ENCODE results near the gene SHPK.

DNA sequence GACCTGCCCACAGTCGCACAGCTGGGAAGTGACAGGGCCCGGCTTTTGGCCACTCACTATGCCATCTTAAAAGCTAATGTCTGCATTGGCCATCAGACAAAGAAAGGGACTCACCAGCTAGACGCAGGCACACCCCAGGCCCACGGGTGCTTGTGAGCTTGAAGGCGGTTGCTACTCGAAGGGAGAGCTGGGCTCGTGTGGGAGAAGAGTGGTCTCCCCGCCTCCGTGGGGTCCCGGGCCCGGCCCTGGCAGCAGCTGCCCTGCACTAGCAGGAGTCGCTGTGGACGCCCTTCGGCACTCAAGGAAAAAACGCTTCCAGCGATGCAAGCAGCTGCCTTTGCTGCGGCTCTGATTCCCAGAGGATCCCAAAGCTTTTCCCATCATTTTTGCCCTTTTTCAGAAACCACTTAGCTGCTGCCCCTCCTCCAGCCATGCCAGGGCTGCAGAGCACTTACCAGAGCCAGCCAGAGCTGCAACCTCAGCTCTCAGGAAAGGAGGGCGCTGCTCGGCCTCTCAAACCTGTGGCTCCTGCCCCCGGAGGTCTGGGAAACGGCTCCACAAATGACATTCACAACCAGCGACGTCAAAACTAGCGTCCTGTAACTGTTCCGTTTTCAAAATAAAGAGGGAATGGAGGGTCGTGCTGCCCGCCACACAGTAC lies 39.1 kb downstream of the SHPK start:
- no peak for TF ChIP-seq POLR2A (IDR thresholded peaks at IDR 0.05)
- TF ChIP-seq, protein P1, sequence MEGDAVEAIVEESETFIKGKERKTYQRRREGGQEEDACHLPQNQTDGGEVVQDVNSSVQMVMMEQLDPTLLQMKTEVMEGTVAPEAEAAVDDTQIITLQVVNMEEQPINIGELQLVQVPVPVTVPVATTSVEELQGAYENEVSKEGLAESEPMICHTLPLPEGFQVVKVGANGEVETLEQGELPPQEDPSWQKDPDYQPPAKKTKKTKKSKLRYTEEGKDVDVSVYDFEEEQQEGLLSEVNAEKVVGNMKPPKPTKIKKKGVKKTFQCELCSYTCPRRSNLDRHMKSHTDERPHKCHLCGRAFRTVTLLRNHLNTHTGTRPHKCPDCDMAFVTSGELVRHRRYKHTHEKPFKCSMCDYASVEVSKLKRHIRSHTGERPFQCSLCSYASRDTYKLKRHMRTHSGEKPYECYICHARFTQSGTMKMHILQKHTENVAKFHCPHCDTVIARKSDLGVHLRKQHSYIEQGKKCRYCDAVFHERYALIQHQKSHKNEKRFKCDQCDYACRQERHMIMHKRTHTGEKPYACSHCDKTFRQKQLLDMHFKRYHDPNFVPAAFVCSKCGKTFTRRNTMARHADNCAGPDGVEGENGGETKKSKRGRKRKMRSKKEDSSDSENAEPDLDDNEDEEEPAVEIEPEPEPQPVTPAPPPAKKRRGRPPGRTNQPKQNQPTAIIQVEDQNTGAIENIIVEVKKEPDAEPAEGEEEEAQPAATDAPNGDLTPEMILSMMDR (IDR thresholded peaks at IDR 0.05) = no peak
